Hair follicular keratinocyte (primary cell): Measurements from ENCODE around the gene MAP1LC3B. TPM values are rescaled to one million over a fixed set of nuclear protein-coding genes. Genes with fewer than 3 reads are reported as not detected.

Experiments used
- total RNA-seq: library from RNA; depleted of rRNA; stranded (reverse); fragments of >200 nt; gene quantifications from 2 replicates; pipeline ENCODE4 v1.2.3, GENCODE V29; 2015

MAP1LC3B gene
- 23.8 and 33.6 TPM in 2 replicates for total RNA-seq

GRCh38 chr16:87391950-87392820 is at the start of gene MAP1LC3B:
Gene MAP1LC3B (plus strand): TSS chr16:87392336. CDS start chr16:87392428, 92 bp downstream.

GRCh38 chr16:87383505-87384161 is 8.5 kb upstream of the MAP1LC3B start, which contains the start of gene FBXO31:
Gene FBXO31 (minus strand): TSS chr16:87383776. CDS start chr16:87383744, 32 bp downstream.

Other genes with a start within 250 kb of the MAP1LC3B start
- 2.9 and 3.9 TPM in 2 replicates for gene C16orf95, start 74.9 kb upstream of the MAP1LC3B start, total RNA-seq
- gene FBXO31, start 8.6 kb upstream of the MAP1LC3B start, total RNA-seq = 17.3 and 18.6 TPM in 2 replicates
- 2.9 and 3.0 TPM in 2 replicates for gene ZCCHC14, start 100.7 kb downstream of the MAP1LC3B start, total RNA-seq
- gene JPH3, start 210.2 kb downstream of the MAP1LC3B start, total RNA-seq = not detected in 2 replicates